ENCODE results near the gene CKAP2. TPM values are rescaled to one million over a fixed set of nuclear protein-coding genes. Genes with fewer than 3 reads are reported as not detected.

The CKAP2 gene
- total RNA-seq, 1 experiment from 2014 or later = 80.2 TPM

GRCh38 chr13:52450012-52450792 is 5.1 kb upstream of the CKAP2 start, which contains the start of gene VPS36 (continued):
- TF ChIP-seq JUND (IDR thresholded peaks at IDR 0.05) = no peak
- TF ChIP-seq TCF7L2 (IDR thresholded peaks at IDR 0.05; ENCODE audit: borderline replicate concordance, extremely low read depth, insufficient read depth, insufficient read length) = peak; percentile 33
- no peak for TF ChIP-seq SIN3A (IDR thresholded peaks at IDR 0.05; ENCODE audit: low read depth)
- no peak for TF ChIP-seq ELF1 (IDR thresholded peaks at IDR 0.05; ENCODE audit: borderline replicate concordance, low read depth)
- TF ChIP-seq CEBPB (IDR thresholded peaks at IDR 0.05; ENCODE audit: low read depth) = no peak

GRCh38 chr13:52450793-52451116 is 4.5 kb upstream of the CKAP2 start:
- peaks cover 22 to 37% of the 10 kb centered on the region in 2 experiments for H3K4me1 ChIP-seq (ENCODE audit: control insufficient read depth in 1 of 2, insufficient read depth in 2 of 2, low read length in 2 of 2)
- intact Hi-C loops (cut with micrococcal nuclease) = loop anchor here (1.0 to 10.0 kb wide), 5 partner anchors 107 to 648 kb away; partner anchors contain the start of genes ALG11, ATP7B, DHRS12 and NEK3
- no peaks in the 10 kb centered on the region for H3K9me2 ChIP-seq (ENCODE audit: insufficient read depth)
- H3K9me3 ChIP-seq (ENCODE audit: control insufficient read depth in 1 of 2, insufficient read depth in 1 of 2, low read depth in 1 of 2, low read length in 2 of 2) = no peaks in the 10 kb centered on the region
- peak overlapping the region; percentile 98; the same call in 1 of the 2 replicates for H3K9ac ChIP-seq (ENCODE audit: low read length)
- DNase-seq (ENCODE audit: low read depth, low spot score) (no peak), ATAC-seq (peak; percentile 0; the same call in 1 of the 2 replicates)
- ChIA-PET POLR2A (interaction anchor here (0.6 to 2.3 kb wide), 5 partner anchors 9 to 360 kb away, joined by 3 to 12 read pairs (median 3); no protein-coding TSS in a partner anchor), CTCF (interaction anchor here (0.6 to 3.6 kb wide), 38 partner anchors 9 to 629 kb away, joined by 3 to 43 read pairs (median 4); partner anchors contain the start of genes ALG11, NEK5 and TMEM272), RAD21 (ENCODE audit: low non-redundant PET in 1 of 2, low total read pairs in 2 of 2, uncharacterized antibody in 2 of 2, unreplicated experiment in 2 of 2) (interaction anchor here (0.5 to 1.6 kb wide), 6 partner anchors 19 to 108 kb away, joined by 3 to 11 read pairs (median 3); no protein-coding TSS in a partner anchor)
- H3K36me3 ChIP-seq (ENCODE audit: control insufficient read depth in 1 of 2, insufficient read depth in 2 of 2, low read length in 2 of 2) = no peaks in the 10 kb centered on the region
- peak overlapping the region; percentile 1 to 84 for H3K4me3 ChIP-seq (replicated peaks in 1 of 2; ENCODE audit: low read depth in 1 of 2, low read length in 2 of 2)
- no peak overlapping the region for H3K27ac ChIP-seq (ENCODE audit: low read depth, low read length)
- TF ChIP-seq ZNF274 (IDR thresholded peaks at IDR 0.05; ENCODE audit: low read depth, low read length) = no peak
- TF ChIP-seq POLR2A (IDR thresholded peaks at IDR 0.05; ENCODE audit: borderline replicate concordance, extremely low read depth, insufficient read depth, insufficient read length) = no peak
- TF ChIP-seq CBX3 (IDR thresholded peaks at IDR 0.05; ENCODE audit: low read depth) = no peak
- TF ChIP-seq CTCF (IDR thresholded peaks at IDR 0.05 in 2 of 3, conservative IDR thresholded peaks at IDR 0.05 in 1 of 3; ENCODE audit: borderline replicate concordance in 1 of 3, insufficient read depth in 1 of 3, low read depth in 2 of 3, low read length in 2 of 3) = no peak; a peak in 1 of 6 replicates
- H3K4me2 ChIP-seq (ENCODE audit: low read length) = peak overlapping the region; percentile 69
- no peak overlapping the region for H2AFZ ChIP-seq (ENCODE audit: low read depth, low read length, poor library complexity, severe bottlenecking)
- H4K20me1 ChIP-seq (ENCODE audit: insufficient read depth) = no peaks in the 10 kb centered on the region
- no peaks in the 10 kb centered on the region for H3K27me3 ChIP-seq (ENCODE audit: insufficient read depth, low read length)
- peaks cover 44% of the 10 kb centered on the region for H3K79me2 ChIP-seq (ENCODE audit: insufficient read depth, low read length)
- BruUV-seq (replicated peaks) = no TSS peak
